Mononuclear cell (primary cell): Measurements from ENCODE around the gene EIF6. TPM values are rescaled to one million over a fixed set of nuclear protein-coding genes. Genes with fewer than 3 reads are reported as not detected.

Experiments
- H3K27me3 ChIP-seq: 2 replicates; pipeline ENCODE4 v1.6.0; 2011; ENCODE audit warnings: low read length, control low read depth; ENCODE audit not compliant: insufficient read depth
- H3K4me1 ChIP-seq: 2 replicates; pipeline ENCODE4 v1.5.1; 2011; ENCODE audit warnings: mild to moderate bottlenecking, low read length, control low read depth; ENCODE audit not compliant: insufficient read depth
- H3K4me3 ChIP-seq: 2 replicates; pipeline ENCODE4 v1.5.1; 2011; ENCODE audit warnings: mild to moderate bottlenecking, low read length, moderate library complexity
- H3K9me3 ChIP-seq: 2 replicates; pipeline ENCODE4 v1.5.1; 2011; ENCODE audit warnings: low read depth, mild to moderate bottlenecking, control low read depth, low read length
- total RNA-seq: library from RNA; depleted of rRNA; stranded (reverse); fragments of >200 nt; gene quantifications from one replicate; pipeline ENCODE4 v1.2.3, GENCODE V29; 2012

EIF6 gene
- total RNA-seq, 1 donor = 33.9 TPM

DNA sequence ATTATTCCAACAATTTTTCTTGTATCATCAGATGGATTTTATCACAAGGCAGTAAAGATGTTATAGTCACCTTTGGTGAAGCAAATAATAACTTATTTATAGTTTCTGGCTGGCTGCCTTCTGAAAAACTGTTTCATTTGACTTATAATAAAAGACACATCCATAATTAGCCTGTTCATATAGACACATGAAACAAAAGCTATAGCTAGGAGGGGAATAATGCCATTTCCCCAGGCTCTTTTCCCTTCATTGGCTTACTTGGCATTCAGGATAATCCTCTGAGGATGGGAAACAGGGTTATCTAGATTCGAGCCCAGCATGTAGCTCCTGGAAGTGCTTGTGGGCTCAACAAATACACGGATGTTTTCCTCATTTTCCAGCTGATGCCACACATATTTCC, 40.6 kb downstream of the EIF6 start:
- Histone ChIP-seq H3K4me3 (no peak overlapping the region), H3K27me3 (no peaks in the 10 kb centered on the region), H3K9me3 (no peaks in the 10 kb centered on the region), H3K4me1 (peaks cover 6% of the 10 kb centered on the region)

DNA sequence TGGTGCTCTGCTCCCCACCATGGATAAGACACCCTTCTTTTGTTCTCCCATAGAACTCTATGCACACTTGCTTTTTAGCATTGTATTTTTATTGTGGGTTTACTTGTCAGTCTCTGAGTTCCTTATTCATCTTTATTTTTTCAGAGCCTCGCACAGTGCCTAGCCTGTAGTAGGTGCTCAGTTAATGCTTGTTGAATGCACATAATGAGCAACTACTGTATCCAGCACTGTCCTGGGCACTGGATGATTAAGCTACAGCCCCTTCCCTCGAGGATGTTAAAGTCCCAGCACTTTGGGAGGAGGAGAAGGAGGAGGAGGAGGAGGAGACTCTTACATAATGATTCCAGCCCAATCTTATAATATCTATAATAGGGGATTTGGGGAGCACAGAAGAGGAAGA, 41.3 kb downstream of the EIF6 start:
- H3K4me1 ChIP-seq = peaks cover 13% of the 10 kb centered on the region
- no peak overlapping the region for H3K4me3 ChIP-seq
- H3K9me3 ChIP-seq = no peaks in the 10 kb centered on the region
- no peaks in the 10 kb centered on the region for H3K27me3 ChIP-seq

DNA sequence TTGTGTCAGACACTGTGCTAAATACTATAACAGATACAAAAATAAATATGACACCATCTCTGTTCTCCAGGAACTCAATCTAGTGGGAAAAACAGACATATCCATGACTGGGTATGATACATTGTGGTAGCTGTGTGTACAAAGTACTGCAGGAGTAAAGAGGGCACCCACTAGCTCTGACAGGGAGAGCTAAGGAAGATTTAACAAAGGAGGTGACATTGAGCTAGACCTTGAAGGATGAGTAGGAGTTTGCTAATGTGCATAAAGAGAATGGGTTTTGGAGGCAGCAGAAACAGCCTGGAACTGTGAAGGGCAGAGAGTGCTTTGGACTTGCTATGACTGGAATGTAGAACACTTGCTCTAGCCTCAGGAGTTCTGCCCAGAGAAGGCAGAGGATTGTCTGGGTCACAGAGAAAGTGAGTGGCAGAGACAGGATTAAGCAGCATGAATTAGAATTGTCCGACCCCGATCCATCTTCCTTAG, 43.7 kb downstream of the EIF6 start:
- no peaks in the 10 kb centered on the region for H3K9me3 ChIP-seq
- no peak overlapping the region for H3K4me3 ChIP-seq
- H3K4me1 ChIP-seq = peaks cover 15% of the 10 kb centered on the region
- no peaks in the 10 kb centered on the region for H3K27me3 ChIP-seq

DNA sequence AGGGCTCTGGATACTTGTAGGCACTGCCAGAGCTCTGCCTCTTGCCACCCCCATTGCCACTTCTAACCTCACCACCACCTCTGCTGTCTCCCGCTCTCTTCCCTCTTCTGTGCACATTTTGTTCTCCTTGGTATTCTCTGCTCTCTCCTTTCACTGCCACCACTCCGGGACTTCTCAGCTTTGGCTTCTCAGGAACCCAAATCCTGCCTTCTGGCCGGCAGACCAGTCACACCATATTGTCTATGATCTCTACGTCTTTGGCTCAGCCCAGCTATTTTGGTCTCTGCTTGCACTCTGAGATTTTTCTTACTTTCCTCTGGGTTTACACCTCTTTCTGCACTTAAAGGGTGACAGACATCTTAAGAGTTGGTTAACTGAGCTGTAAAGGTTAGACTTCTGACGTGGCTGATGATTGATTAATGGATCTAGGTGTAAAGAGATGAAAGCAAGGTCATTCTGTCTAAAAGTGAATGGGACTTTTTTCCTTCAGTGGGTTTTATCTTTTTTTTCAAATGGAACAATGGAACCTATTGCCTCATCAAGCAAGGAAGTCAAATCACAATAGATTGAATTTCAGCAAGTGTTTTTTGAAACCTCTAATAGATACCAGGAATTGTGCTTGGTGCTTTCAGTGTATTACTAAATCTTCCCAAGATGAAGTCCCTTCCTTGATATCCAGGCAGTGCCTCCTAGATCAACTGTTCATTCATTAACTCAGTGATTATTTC, 44.3 kb downstream of the EIF6 start:
- H3K27me3 ChIP-seq = no peaks in the 10 kb centered on the region
- H3K4me1 ChIP-seq = peaks cover 15% of the 10 kb centered on the region
- H3K4me3 ChIP-seq = no peak overlapping the region
- H3K9me3 ChIP-seq = no peaks in the 10 kb centered on the region

DNA sequence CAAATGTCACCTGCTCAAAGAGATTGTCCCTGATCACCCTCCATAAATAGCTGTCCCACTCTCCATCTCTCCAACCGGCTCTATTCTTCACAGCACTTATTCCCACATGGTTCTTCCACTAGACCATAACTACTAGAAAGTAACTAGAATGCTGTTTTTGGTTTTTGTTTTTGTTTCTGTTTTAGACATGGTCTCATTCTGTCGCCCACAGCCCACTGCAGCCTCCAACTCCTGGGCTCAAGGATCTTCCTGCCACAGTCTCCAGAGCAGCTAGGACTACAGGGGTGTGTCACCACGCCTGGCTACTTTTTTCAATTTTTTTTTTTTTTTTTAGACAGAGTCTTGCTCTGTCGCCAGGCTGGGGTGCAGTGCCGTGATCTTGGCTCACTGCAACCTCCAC, 45.8 kb downstream of the EIF6 start:
- Histone ChIP-seq H3K27me3 (no peaks in the 10 kb centered on the region), H3K4me1 (peaks cover 15% of the 10 kb centered on the region), H3K4me3 (no peak overlapping the region), H3K9me3 (no peaks in the 10 kb centered on the region)

DNA sequence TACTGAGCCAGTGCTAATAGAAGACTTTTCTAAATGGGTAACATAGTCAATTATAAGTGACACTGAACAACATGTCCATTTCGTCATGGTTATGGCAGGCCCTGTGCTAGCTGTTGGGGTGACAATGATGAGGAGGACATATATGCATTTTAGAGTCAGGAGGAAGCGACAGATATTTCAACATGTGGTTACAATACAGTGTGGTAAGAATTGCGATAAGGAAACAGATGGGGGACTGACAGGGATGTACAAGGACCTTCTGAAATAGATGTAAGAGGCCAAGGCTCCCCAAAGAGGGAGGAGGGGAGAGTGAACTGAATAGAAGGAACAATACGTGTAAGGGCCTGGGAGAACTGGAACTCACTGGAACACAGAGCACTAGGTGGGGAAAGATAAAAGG, 46.4 kb downstream of the EIF6 start:
- H3K4me3 ChIP-seq = no peak overlapping the region
- no peaks in the 10 kb centered on the region for H3K9me3 ChIP-seq
- peaks cover 15% of the 10 kb centered on the region for H3K4me1 ChIP-seq
- no peaks in the 10 kb centered on the region for H3K27me3 ChIP-seq

DNA sequence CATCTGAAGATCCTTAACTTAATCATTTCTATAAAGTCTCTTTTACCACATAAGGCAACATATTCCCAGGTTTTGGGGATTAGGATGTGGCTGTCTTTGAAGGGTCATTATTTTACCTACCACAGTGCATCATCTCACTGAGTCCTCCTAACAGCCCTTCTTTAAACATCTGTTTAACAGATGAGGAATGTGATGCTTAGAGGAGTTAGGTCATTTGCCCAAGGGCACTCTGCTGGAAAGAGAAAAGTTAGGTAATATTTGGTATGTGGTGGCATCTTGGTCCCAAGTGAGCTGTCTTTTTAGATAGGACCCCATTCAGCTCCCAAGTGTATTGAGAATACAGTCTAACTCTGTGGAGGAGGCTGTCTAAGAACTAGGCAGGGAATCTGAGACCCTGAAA, 47.1 kb downstream of the EIF6 start:
- Histone ChIP-seq H3K4me1 (peaks cover 15% of the 10 kb centered on the region), H3K27me3 (no peaks in the 10 kb centered on the region), H3K4me3 (no peak overlapping the region), H3K9me3 (no peaks in the 10 kb centered on the region)

DNA sequence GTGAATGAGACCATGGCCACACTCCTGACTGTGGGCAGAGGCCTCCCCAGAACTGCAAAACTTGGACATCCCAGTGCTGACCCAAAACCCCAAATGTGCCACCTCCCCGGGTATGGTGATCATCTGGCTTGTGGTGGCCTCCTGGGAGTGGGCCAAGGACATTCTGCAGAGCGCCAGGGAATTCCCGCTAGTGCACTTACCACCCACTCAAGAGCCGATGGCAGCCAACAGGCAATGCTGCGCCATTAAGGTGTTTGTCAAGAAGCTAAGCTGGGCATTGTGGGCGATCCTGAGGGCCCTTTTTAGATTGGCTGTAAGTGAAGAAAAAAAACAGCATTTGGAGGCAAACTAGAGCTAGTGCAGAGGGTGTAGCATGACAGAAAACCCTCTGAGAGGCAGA, 48.7 kb downstream of the EIF6 start:
- no peaks in the 10 kb centered on the region for H3K27me3 ChIP-seq
- H3K9me3 ChIP-seq = no peaks in the 10 kb centered on the region
- peaks cover 15% of the 10 kb centered on the region for H3K4me1 ChIP-seq
- no peak overlapping the region for H3K4me3 ChIP-seq

DNA sequence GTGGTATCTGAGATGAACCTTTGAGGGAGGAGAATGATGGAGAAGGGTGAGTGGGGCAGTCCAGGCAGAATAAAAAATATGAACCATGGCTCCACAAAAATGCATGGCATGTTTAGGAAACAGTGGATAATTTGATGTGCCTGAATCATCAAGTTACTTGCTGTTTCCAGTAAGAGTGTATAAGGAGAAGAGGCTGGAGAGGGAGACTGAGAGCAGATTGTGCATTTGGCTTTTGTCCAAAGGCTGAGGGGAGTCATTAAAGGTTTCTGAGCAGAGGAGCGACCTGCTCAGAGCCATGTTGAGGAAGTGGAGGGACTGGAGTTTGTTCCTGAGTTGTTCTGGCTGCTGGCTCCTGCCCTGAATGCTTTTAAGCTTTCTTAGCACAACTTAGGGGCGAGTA, 52.0 kb downstream of the EIF6 start:
- H3K9me3 ChIP-seq = no peaks in the 10 kb centered on the region
- peaks cover 16% of the 10 kb centered on the region for H3K27me3 ChIP-seq
- H3K4me3 ChIP-seq = no peak overlapping the region
- no peaks in the 10 kb centered on the region for H3K4me1 ChIP-seq

Other genes starting within 250 kb of the EIF6 start
- gene TRPC4AP, start 192.0 kb downstream of the EIF6 start, total RNA-seq = 55.3 TPM
- gene EDEM2, start 137.4 kb downstream of the EIF6 start, total RNA-seq = 19.5 TPM
- 1.2 TPM for gene PROCR, start 112.7 kb downstream of the EIF6 start, total RNA-seq
- gene MMP24, start 58.1 kb downstream of the EIF6 start, total RNA-seq = not detected
- gene MMP24OS, start 6.7 kb downstream of the EIF6 start, total RNA-seq = 20.1 TPM
- gene FAM83C, start 7.7 kb upstream of the EIF6 start, total RNA-seq = not detected
- 10.4 TPM for gene UQCC1, start 127.2 kb upstream of the EIF6 start, total RNA-seq
- not detected for gene GDF5, start 153.5 kb upstream of the EIF6 start, total RNA-seq
- gene CEP250, start 170.8 kb upstream of the EIF6 start, total RNA-seq = 10.7 TPM
- not detected for gene C20orf173, start 244.9 kb upstream of the EIF6 start, total RNA-seq